ENCODE results near the gene EFCAB13.

DNA sequence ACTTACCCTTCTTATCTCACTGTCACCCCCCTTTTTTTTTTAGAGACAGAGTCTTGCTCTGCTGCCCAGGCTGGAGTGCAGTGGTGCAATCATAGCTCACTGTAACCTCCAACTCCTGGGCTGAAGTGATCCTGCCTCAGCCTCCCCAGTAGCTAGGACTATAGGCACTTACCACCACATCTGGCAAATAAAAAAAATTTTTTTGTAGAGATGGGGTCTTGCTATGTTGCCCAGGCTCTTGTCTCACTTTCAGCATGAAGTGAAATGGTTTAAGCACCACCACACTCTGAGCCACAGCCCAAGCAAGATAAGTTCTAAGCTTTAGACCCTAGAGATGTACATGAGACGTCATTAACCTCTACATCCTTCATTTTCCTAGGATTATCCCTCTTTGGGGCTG, 34.5 kb upstream of the EFCAB13 start:
- no peak for TF ChIP-seq POLR2AphosphoS5 (IDR thresholded peaks at IDR 0.05)
- TF ChIP-seq, protein P1, sequence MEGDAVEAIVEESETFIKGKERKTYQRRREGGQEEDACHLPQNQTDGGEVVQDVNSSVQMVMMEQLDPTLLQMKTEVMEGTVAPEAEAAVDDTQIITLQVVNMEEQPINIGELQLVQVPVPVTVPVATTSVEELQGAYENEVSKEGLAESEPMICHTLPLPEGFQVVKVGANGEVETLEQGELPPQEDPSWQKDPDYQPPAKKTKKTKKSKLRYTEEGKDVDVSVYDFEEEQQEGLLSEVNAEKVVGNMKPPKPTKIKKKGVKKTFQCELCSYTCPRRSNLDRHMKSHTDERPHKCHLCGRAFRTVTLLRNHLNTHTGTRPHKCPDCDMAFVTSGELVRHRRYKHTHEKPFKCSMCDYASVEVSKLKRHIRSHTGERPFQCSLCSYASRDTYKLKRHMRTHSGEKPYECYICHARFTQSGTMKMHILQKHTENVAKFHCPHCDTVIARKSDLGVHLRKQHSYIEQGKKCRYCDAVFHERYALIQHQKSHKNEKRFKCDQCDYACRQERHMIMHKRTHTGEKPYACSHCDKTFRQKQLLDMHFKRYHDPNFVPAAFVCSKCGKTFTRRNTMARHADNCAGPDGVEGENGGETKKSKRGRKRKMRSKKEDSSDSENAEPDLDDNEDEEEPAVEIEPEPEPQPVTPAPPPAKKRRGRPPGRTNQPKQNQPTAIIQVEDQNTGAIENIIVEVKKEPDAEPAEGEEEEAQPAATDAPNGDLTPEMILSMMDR (IDR thresholded peaks at IDR 0.05) = no peak

Measured in suprapubic skin (tissue), 3 donors.